Activated T-helper 17 cell treated with anti-CD3 and anti-CD28 coated beads, Interleukin-2, amount 50 U/mL, for 72 hours (primary cell): ENCODE data around the gene CYP21A2. TPM values are rescaled to one million over a fixed set of nuclear protein-coding genes. Genes with fewer than 3 reads are reported as not detected.

ENCODE experiments used
- ATAC-seq: fragments of 150-1000 bp; cut with Tn5 transposase; replicated peaks from 2 replicates; pipeline ENCODE4 v1.10.0; 2021; ENCODE audit warnings: mild to moderate bottlenecking, moderate library complexity
- H3K27ac Mint-ChIP-seq: one replicate; pipeline ENCODE4 v1.8.0; 2022; ENCODE audit warnings: mixed read lengths
- H3K27me3 Mint-ChIP-seq: one replicate; pipeline ENCODE4 v1.8.0; 2022; ENCODE audit warnings: mixed read lengths
- H3K36me3 Mint-ChIP-seq: one replicate; pipeline ENCODE4 v1.8.0; 2022; ENCODE audit warnings: low read depth, mild to moderate bottlenecking, mixed read lengths
- H3K4me1 Mint-ChIP-seq: one replicate; pipeline ENCODE4 v1.8.0; 2022; ENCODE audit warnings: mixed read lengths
- H3K4me3 Mint-ChIP-seq: one replicate; pipeline ENCODE4 v1.8.0; 2022; ENCODE audit warnings: mild to moderate bottlenecking, mixed read lengths
- H3K9me3 Mint-ChIP-seq: one replicate; pipeline ENCODE4 v1.8.0; 2022; ENCODE audit warnings: mixed read lengths
- total RNA-seq, 2 donors: library from RNA; stranded (reverse); gene quantifications; one replicate each; pipeline ENCODE4 v1.2.3, GENCODE V29; 2022

Gene CYP21A2
- total RNA-seq, 2 donors from 2014 or later: 0.16 to 0.91 TPM

- Mint-ChIP-seq H3K4me3 (no peak overlapping the region), H3K27me3 (peaks cover 36% of the 10 kb centered on the region)
- no peak for ATAC-seq
Observed at GRCh38 chr6:32089082-32089828, 51.0 kb downstream of the CYP21A2 start.

More at GRCh38 chr6:32089082-32089828, 51.0 kb downstream of the CYP21A2 start:
- H3K4me1 Mint-ChIP-seq: peaks cover 12% of the 10 kb centered on the region
- H3K27ac Mint-ChIP-seq: no peak overlapping the region
- peaks cover 5% of the 10 kb centered on the region for H3K36me3 Mint-ChIP-seq
- no peaks in the 10 kb centered on the region for H3K9me3 Mint-ChIP-seq

Other genes starting within 250 kb of the CYP21A2 start
- gene VARS1, start 242.7 kb upstream of the CYP21A2 start, total RNA-seq: 100 to 1,000 TPM in 1 of 2 donors, 10 to 100 TPM in 1; 75.3 to 134 TPM
- 100 to 1,000 TPM in 1 of 2 donors, 10 to 100 TPM in 1; 92.5 to 139 TPM for gene LSM2, start 231.4 kb upstream of the CYP21A2 start, total RNA-seq
- 1 to 10 TPM; 2.7 to 2.9 TPM for gene HSPA1L, start 223.1 kb upstream of the CYP21A2 start, total RNA-seq
- gene HSPA1A, start 222.9 kb upstream of the CYP21A2 start, total RNA-seq: 100 to 1,000 TPM; 124 to 189 TPM
- 100 to 1,000 TPM in 1 of 2 donors, 10 to 100 TPM in 1; 78.4 to 118 TPM for gene HSPA1B, start 210.7 kb upstream of the CYP21A2 start, total RNA-seq
- gene NEU1, start 175.6 kb upstream of the CYP21A2 start, total RNA-seq: 10 to 100 TPM; 19.3 to 22.3 TPM
- gene SLC44A4, start 159.4 kb upstream of the CYP21A2 start, total RNA-seq: under 1 TPM in 1 of 2 donors, not detected in 1; 0.39 TPM
- 10 to 100 TPM; 41.2 to 55.3 TPM for gene EHMT2, start 140.7 kb upstream of the CYP21A2 start, total RNA-seq
- gene ZBTB12, start 136.3 kb upstream of the CYP21A2 start, total RNA-seq: 1 to 10 TPM; 1.6 to 3.0 TPM
- 1 to 10 TPM in 1 of 2 donors, under 1 TPM in 1; 0.58 to 4.7 TPM for gene C2, start 110.7 kb upstream of the CYP21A2 start, total RNA-seq
- 1 to 10 TPM in 1 of 2 donors, not detected in 1; 1.5 TPM for gene CFB, start 92.3 kb upstream of the CYP21A2 start, total RNA-seq
- 10 to 100 TPM; 50.3 to 63.6 TPM for gene NELFE, start 79.4 kb upstream of the CYP21A2 start, total RNA-seq
- 10 to 100 TPM; 86.5 to 92.9 TPM for gene SKIC2, start 79.2 kb upstream of the CYP21A2 start, total RNA-seq
- 10 to 100 TPM; 14.9 to 16.9 TPM for gene DXO, start 66.3 kb upstream of the CYP21A2 start, total RNA-seq
- gene C4A, start 56.4 kb upstream of the CYP21A2 start, total RNA-seq: 1 to 10 TPM; 6.5 to 6.9 TPM
- 1 to 10 TPM; 5.9 to 6.1 TPM for gene C4B, start 23.6 kb upstream of the CYP21A2 start, total RNA-seq
- gene TNXB, start 70.9 kb downstream of the CYP21A2 start, total RNA-seq: 10 to 100 TPM in 1 of 2 donors, 1 to 10 TPM in 1; 7.2 to 26.8 TPM
- 10 to 100 TPM; 73.4 to 99.9 TPM for gene ATF6B, start 89.8 kb downstream of the CYP21A2 start, total RNA-seq
- 1 to 10 TPM; 7.4 to 9.3 TPM for gene FKBPL, start 91.9 kb downstream of the CYP21A2 start, total RNA-seq
- gene PRRT1, start 113.5 kb downstream of the CYP21A2 start, total RNA-seq: under 1 TPM; 0.17 to 0.29 TPM
- 10 to 100 TPM; 10.5 to 18.0 TPM for gene PPT2, start 115.7 kb downstream of the CYP21A2 start, total RNA-seq
- gene EGFL8, start 126.2 kb downstream of the CYP21A2 start, total RNA-seq: 10 to 100 TPM in 1 of 2 donors, 1 to 10 TPM in 1; 6.7 to 10.1 TPM
- 10 to 100 TPM; 26.8 to 37.5 TPM for gene AGPAT1, start 137.7 kb downstream of the CYP21A2 start, total RNA-seq
- 10 to 100 TPM; 46.0 to 64.5 TPM for gene RNF5, start 140.0 kb downstream of the CYP21A2 start, total RNA-seq
- 10 to 100 TPM; 19.3 to 50.2 TPM for gene AGER, start 145.8 kb downstream of the CYP21A2 start, total RNA-seq
- 100 to 1,000 TPM in 1 of 2 donors, 10 to 100 TPM in 1; 53.0 to 135 TPM for gene PBX2, start 151.8 kb downstream of the CYP21A2 start, total RNA-seq
- gene GPSM3, start 154.2 kb downstream of the CYP21A2 start, total RNA-seq: 100 to 1,000 TPM; 136 to 227 TPM
- gene NOTCH4, start 185.7 kb downstream of the CYP21A2 start, total RNA-seq: 1 to 10 TPM in 1 of 2 donors, under 1 TPM in 1; 0.73 to 2.3 TPM